ENCODE data around the gene EVPLL. TPM values are rescaled to one million over a fixed set of nuclear protein-coding genes. Genes with fewer than 3 reads are reported as not detected.
"Not testable (repeated sequence)": the region's sequence is repeated elsewhere in the genome, so short reads cannot be mapped to it uniquely, and the experiment has no call there.

The EVPLL gene
- total RNA-seq, 1 donor from 2014 or later: not detected

DNA sequence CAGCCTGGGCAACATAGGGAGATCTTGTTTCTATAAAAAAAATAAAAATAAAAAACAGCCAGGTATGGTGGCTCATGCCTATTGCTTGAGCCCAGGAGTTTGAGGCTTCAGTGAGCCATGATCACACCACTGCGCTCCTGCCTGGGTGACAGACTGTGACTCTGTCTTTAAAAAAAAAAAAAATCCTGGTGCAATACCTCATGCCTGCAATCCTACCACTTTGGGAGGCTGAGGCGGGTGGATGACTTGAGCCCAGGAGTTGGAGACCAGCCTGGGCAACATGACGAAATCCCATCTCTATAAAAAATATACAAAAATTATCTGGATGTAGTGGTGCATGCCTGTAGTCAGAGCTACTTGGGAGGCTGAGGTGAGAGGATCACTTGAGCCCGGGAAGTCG lies 1.0 kb downstream of the EVPLL start:
- intact Hi-C loops (cut with micrococcal nuclease): not testable (repeated sequence)

DNA sequence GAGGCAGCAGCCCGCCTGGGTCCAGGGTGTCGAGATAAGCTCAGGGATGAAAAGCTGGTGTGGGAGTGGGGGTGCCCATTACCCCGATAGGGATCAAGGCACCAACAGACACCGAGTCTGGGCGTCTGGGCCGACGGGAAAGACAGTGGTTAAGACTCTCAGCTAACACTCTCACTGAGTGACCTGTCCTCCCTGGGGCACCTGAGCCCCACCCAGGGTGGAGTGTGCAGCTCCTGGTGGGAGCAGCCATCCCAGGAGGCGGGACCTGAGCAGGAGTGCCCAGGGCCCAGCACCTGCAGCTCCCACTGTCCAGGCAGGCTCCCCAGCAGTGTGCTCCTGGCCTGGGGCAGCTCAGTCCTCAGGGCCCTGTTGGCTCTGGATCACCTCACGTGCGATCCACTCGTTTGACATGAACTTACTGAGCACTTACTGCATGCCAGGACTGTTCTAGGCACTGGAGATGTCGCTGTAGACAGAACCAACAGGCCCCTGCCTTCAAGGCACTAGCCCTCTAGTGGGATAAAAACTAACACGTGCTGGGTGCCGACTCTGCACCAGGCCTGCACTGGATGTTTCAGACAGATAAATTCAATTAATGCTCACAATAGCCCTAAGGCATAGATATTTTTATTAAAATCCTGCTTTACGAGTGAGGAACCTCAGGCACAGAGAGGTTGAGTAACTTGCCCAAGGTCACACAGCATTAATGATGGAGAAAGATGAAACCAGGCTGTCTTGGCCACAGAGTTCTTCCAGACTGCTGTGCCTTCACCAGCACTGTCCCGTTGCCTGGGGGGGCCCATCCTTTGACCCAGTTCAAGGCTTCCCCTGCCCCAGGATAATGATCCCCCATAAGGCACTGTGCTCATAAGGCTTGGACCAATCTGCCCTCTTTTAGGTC lies 1.9 kb downstream of the EVPLL start:
- intact Hi-C loops (cut with micrococcal nuclease): no loop called here

DNA sequence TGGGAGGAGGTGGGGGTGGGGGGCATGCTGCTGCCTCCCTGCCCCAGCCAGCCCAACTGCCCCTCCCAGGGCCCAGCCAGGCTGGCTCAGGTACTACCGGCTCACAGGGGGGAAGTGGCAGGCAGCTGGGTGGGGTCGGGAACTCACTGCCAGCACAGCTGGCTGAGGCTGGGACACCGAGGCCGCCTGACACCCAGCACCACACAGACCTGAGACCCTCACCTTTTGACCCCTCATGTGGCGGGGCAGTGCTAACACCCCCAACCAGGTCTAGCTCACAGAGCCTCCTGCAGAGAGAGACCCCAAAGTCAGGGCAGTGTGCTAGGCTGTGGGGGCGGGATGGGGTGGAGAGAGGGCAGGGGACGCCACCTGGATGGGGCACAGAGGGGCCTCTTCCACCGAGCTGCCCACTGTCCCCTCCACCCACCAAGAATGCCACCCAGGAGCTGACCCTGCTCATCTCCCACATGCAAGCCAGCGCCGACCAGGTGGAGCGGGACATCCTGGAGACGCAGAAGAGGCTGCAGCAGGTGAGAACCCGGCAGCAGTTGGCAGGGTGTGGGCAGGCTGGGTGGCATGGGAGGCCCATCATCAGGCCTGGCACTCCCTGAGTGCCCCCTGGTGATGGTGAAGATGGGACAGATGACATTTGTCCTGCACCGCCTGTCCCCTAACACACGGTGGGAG lies 3.0 kb downstream of the EVPLL start:
- intact Hi-C loops (cut with micrococcal nuclease): no loop called here

DNA sequence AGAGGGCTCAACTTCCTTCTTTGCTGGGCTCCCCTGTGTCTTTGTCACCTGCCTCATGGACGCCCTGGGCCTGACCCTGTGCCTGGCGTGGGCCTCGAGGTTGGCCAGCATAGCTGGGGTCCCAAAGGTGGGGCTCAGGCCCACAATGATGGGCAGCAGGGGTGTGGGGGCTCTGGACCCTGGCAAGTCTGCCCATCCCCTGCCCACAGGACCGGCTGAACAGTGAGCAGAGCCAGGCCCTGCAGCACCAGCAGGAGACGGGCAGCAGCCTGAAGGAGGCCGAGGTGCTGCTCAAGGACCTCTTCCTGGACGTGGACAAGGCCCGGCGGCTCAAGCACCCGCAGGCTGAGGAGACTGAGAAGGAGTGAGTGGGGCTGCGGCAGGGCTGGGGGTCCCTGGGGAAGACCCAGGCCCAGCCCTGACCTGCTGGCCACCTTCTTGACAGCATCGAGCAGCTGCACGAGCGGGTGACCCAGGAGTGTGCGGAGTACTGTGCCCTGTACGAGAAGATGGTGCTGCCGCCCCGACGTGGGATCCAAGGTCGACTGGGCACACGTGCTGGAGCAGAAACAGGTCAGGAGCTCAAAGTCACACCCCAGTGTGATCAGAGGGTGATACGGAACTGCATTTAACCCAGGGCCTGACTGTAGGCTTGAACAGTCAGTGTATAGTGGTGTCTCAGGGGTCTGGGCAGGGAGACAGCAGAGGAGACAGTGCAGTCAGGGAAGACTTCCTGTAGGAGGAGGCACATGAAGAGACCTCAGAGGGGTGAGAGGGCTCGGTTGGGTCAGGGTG lies 3.8 kb downstream of the EVPLL start:
- intact Hi-C loops (cut with micrococcal nuclease): no loop called here

DNA sequence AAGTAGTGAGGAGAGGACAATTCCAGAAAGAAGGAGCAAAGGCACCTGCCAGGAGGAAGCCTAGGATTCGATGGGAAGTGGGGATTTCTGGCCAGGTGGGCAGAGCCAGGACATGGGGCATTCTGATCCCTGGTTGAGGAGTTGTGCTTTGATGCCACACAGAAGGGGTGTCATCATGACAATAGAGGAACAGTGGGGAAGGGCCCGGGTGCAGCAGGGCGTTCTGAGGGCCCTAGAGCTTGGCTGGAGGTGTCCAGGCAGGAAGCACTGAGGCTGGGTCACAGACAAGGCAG lies 4.3 kb downstream of the EVPLL start:
- intact Hi-C loops (cut with micrococcal nuclease): no loop called here

DNA sequence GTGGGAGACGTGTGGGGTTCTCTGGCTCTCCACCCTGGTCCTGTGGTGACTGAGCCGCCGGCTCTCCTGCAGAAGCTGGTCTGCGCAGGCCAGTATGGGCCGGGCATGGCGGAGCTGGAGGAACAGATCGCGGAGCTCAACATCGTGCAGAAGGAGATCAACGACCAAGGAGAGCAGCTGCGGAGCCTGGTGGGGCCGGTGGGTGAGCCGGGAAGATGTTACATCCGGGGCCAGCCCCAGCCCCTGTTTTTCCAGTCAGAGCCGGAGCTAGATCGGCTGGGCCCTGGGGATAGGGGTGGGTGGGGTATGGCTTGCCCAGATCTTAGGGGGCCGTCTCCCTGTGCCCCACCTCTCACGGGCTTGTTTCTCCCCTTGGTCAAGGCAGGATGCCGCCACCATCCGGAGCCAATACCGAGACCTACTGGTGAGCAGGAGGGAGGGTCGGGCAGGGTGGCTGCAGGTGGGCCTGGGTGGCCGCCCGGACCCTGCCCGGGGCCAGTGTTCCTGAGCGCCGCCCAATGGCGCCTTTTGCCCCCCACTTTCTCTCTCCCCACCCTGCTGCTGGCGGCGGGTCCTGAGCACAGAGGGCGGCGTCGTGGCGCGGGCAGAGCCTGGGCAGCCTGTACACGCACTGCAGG lies 5.0 kb downstream of the EVPLL start:
- intact Hi-C loops (cut with micrococcal nuclease): no loop called here

DNA sequence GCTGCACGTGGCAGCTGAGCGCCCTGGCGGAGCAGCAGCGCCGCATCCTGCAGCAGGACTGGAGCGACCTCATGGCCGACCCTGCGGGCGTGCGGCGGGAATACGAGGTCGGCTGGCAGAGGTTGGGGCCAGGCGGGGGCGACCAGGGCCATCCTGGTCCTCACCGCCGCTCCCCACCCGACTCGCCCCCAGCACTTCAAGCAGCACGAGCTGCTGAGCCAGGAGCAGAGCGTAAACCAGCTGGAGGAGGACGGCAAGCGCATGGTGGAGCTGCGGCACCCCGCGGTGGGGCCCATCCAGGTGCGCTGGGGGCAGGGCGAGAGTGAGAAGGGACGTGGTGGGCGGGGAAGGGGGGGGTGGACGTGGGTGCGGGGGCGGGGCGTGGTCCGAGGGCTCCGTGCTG lies 5.5 kb downstream of the EVPLL start:
- intact Hi-C loops (cut with micrococcal nuclease): not testable (repeated sequence)

DNA sequence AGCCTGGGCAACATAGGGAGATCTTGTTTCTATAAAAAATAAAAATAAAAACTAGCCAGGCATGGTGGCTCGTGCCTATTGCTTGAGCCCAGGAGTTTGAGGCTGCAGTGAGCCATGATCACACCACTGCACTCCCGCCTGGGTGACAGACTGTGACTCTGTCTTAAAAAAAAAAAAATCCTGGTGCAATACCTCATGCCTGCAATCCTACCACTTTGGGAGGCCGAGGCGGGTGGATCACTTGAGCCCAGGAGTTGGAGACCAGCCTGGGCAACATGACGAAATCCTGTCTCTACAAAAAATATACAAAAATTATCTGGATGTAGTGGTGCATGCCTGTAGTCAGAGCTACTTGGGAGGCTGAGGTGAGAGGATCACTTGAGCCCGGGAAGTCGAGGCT lies 6.7 kb downstream of the EVPLL start:
- intact Hi-C loops (cut with micrococcal nuclease): not testable (repeated sequence)

DNA sequence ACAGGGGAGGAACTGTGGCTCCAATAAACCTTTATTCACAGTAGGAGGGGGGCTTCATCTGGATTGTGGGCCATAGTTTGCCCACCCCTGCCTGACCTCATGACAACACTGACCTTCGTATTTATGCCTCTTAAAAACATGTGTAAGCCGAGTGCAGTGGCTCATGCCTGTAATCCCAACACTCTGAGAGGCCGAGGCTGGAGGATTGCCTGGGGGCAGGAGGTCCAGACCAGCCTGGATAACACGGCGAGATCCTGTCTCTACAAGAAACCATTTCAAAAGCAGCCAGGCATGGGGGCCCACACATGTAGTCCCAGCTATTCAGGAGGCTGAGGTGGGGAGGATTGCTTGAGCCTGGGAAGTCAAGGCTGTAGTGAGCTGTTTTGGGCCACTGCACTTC lies 10.0 kb downstream of the EVPLL start:
- intact Hi-C loops (cut with micrococcal nuclease): not testable (repeated sequence)

DNA sequence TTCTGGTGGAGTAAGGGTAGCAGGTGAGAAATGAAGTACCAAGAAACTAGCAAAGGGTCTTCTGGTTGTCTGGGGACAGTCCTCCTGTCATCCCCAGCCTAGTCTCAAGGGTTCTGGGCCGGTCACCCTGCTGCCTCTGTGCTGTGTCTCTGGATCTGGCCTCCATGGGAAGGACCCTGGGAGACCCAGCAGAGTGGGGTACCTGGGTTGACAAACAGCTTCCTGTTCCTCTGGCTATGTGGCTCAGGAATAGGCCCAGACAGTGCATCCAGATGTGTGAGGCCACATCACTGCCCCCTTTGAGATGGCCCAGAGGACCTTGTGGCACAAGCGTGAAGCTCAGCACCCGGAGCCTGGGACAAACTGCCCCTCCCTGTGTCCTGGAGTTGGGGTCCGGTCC lies 10.7 kb downstream of the EVPLL start:
- intact Hi-C loops (cut with micrococcal nuclease): not testable (repeated sequence)

DNA sequence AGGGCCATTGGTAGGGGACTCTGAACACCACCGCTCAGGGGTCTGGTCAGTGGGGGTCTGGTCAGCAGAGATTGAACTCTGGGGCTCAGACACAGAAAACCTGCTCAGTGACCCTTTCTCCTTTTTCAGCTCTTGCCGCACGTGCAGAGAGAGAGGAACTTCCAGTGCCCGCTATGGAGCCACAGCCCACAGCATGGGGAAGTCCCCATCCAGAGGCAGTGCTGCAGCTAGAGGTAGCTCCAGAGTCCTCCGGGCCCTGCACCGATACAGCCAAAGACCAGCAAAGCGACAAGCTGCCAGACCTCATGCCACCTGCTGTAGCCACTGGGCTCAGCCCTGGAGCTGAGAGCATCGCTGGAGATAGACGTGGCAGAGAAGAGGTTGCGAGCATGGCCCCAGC lies 11.2 kb downstream of the EVPLL start:
- intact Hi-C loops (cut with micrococcal nuclease): not testable (repeated sequence)

DNA sequence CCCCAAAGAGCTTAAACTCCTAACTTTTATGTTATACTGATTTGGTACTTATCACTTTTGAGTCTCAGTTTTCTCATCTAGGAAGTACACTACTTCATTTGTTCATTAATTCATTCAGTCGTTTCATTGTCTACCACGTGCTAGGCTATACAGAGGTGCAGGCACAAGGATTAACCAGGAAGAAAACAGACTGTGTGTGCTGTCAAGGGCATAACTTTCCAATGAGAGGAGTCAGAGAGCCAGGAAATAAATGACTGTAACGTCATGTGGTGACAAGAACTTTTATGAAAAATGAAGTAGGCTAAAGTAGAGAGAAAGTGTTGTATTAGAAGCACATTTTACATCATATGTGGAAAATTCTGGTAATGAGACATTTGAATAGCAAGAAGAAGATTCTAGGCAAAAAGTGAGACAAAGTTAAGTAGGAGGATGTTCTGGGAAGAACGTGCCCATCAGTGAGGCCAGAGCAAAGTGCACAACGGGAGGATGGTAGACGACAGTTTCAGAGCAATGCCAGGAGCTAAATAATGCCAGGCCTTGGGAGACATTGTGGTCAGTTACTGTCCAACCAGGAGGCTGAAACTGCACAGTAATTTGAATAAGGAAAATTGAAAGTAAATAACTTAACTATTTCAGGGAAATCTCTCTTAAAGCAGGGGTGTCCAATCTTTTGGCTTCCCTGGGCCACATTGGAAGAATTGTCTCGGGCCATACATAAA lies 24.5 kb downstream of the EVPLL start:
- intact Hi-C loops (cut with micrococcal nuclease): not testable (repeated sequence)

DNA sequence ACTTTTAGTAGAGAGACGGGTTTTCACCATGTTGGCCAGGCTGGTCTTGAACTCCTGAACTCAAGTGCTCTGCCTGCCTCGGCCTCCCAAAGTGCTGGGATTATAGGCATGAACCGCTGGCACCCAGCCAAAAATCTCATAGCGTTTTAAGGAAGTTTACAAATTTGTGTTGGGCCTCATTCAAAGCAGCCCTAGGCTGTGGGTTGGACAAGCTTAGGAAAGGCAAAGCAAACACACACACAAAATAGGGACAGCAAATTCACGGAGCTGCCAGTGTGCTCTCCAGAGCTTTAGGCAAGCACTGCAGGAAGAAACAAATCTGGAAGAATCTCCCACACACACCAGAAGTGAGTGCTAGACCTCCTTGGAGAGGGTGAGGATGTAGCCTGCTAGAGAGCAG lies 25.6 kb downstream of the EVPLL start:
- intact Hi-C loops (cut with micrococcal nuclease): not testable (repeated sequence)

DNA sequence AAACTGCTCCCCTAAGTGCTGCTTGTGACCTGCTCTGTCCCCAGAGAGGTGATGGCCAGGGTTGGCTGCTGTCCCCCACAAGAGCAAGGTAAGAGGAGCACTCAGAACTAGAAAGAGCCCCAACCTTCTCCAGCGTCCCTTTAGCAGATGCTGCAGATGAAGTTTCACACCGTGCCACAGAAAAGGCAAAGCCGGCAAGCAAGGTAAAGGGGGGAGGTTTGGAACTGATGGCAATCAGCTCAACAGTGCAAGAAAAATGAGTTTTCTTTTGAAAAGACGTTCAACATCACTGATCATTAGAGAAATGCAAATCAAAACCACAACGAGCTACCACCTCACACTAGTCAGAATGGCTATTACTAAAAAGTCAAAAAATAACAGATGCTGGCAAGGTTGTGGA lies 26.0 kb downstream of the EVPLL start:
- intact Hi-C loops (cut with micrococcal nuclease): not testable (repeated sequence)

DNA sequence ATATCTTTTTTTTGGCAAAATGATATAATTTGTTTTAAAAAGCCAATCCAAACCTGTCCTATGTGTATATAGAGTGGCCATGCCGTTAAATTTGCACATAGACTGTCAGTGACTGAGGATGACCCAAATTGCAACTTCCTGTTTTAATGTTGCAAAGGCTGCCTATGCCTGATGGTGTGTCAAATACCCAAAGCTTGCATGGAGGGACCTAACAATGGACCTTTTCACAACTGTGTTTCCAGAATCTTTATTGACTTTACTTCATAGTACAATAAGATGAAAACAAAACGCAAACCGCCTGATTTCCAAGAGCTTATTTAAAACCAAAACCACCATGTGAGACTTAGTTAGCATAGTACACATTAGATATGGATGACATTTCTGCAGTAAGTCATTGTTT lies 31.3 kb downstream of the EVPLL start:
- intact Hi-C loops (cut with micrococcal nuclease): not testable (repeated sequence)

DNA sequence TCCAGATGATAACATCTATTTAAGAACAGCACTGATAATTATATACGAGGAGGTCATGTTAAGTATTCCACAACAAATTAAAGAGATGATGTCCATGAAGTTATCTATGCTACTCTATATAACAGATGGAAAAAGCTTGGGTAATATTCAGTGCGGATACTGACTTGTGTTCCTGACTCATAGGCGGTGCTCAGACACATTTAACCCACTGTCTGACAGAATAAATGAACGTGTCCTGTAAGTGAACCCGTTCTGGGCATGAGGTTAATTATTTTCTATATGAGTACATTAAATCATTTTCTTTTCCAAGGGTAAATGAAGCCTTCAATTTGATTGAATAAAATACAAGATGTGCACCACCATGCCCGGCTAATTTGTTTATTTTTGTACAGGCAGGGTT lies 31.7 kb downstream of the EVPLL start:
- intact Hi-C loops (cut with micrococcal nuclease): not testable (repeated sequence)

DNA sequence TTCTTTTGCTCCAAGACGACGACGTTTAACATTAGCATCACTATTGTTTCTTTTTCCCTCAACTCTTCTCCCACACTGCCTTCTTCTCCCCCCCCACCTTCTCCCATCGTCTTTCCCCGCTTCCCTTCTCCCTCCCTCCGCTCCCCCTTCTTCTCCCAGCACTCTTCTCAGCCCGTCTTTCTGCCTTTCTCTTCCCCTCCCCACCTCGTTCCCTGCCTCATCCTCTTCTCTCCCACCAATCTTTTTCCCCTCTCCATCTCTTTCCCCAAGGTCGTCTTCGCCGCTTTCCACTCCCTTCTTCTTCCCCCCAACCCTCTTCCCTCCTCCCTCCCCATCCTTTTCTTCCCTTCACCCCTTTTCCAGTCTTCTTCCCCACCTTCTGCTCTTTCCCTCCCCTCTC lies 33.2 kb downstream of the EVPLL start:
- intact Hi-C loops (cut with micrococcal nuclease): loop anchor here (5.0 kb wide), 1 partner anchor 48 kb away; the partner anchor contains the start of gene SHMT1

DNA sequence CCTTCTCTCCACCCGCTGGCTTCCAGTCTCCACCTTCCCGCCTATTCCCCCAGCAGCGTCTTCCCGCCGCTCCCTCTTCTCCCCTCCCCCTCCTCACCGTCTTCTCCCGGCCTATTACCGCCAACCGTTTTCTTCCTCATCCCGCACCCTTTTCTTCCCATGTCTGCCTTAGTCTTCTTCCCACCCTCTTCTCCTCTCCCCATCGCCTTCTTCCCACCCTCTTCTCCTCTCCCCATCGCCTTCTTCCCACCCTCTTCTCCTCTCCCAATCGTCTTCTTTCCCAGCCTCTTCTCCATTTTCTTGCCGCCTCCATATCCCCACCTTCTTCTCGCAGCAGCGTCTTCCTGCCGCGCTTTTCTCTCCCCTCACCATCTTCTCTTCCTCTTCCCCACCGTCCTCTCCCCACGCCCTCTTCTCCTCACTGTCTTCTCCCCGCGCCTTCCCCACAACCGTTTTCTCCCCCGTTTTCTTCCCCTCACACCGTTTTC lies 33.8 kb downstream of the EVPLL start:
- intact Hi-C loops (cut with micrococcal nuclease): loop anchor here (5.0 kb wide), 1 partner anchor 49 kb away; the partner anchor contains the start of gene SHMT1

DNA sequence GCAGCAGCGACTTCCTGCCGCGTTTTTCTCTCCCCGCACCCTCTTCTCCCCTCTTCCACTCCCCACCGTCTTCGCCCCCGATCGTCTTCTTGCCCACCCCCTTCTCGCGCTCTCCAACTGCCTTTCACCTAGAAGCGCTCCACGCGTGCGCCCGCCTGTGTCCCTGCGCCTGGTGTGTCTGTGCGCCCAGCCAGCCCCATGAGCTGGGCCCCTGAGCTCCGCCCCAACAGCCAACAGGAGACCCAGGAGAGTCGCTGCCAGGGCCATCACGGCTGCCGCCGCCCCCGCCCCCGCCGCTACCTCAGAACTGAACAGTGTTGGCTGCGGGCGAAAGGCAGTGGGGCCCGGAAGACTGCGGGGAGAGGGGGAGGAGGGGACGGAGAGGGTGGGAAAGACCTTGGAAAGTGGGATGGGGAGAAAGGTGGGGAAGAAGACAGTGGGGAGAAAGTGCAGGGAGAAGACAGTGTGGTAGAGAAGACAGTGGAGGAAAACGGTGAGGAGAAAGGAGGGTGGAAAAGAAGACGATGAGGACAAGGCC lies 34.5 kb downstream of the EVPLL start:
- intact Hi-C loops (cut with micrococcal nuclease): loop anchor here (5.0 kb wide), 1 partner anchor 50 kb away; the partner anchor contains the start of gene SHMT1

DNA sequence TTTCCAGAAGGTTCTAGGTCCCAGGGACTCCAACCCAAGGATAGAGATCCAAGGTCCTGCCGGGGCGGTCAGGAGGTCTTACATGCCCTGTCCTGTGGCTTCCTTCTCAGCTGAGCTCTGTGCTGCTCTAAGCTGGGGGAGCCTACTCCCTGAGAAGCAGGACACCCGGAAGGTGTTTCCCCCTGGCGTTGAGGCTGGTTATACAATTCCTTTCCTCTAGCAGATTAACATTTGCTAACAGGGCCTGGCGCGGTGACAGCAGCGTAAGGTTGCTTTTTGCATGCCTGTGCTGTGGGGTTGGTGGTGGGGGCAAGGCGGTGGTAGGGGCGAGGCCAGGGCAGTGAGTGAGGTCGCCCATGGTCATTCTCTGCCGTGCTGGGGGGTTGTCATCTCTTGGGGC lies 43.9 kb downstream of the EVPLL start:
- intact Hi-C loops (cut with micrococcal nuclease): not testable (repeated sequence)
